ENCODE results near the gene STAC2. TPM values are rescaled to one million over a fixed set of nuclear protein-coding genes. Genes with fewer than 3 reads are reported as not detected.

STAC2 gene
- total and polyA plus RNA-seq, 2 donors (not counting 1 experiment from before 2014, with no cell fraction given), result not detected

DNA sequence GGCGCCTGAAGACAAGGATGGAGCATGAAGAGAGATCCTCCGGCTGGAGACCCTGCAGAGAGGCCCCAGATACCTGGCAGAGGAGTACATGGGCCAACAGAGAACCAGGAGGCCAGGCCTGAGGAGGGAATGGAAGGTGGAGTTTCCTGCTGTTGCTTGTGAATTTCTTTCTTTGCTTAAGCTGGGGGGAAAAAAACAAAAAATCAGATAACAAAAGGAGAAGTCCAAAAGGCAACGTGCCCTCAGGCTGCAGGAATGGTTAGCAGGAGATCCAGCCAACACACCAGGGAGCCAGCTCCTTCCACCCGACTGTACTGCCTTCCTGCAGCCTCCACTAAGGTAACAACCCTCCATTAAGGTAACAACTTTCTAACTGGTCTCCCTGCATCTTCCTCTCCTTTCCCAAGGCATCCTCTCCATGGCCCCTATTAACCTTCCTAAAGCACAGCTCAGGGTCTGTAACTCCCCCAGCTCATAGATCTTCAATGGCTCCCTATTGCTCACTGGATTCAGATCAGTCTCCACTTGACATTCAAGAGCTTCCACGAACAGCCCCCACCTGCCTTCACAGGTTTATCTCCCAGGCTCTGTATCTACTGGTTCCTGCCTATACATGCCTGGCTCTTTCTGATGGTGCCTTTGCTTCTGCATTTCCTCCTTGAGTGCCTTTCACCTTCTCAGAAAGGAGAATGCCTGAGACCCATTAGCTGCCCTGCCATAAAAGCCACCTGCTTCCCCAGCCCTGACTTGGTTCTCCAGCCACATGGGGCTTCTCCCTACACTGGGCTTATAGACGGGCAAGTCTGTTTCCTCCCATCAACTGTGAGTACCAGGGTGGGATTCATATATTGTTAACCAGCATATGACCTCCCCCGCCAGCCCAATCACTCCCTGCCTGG, 59.1 kb downstream of the STAC2 start:
- Histone ChIP-seq H3K27ac (ENCODE audit: low read length in 2 of 2) (no peak overlapping the region), H2AFZ (ENCODE audit: insufficient read depth, low read depth, low read length, poor library complexity, severe bottlenecking) (no peak overlapping the region), H3K4me3 (ENCODE audit: control extremely low read depth in 1 of 5, extremely low read depth in 1 of 5, insufficient read depth in 1 of 5, low read depth in 2 of 5, low read length in 4 of 5) (no peak overlapping the region), H3K9ac (ENCODE audit: low read length) (no peak overlapping the region), H3K4me2 (replicated peaks; ENCODE audit: low read depth, low read length, poor library complexity, severe bottlenecking) (peak overlapping the region; percentile 20), H3K36me3 (replicated peaks in 1 of 2; ENCODE audit: control extremely low read depth in 1 of 2, control insufficient read depth in 1 of 2, extremely low read depth in 1 of 2, insufficient read depth in 2 of 2, low read length in 1 of 2) (no peaks in the 10 kb centered on the region), H3K4me1 (ENCODE audit: control insufficient read depth in 2 of 2, insufficient read depth in 2 of 2, low read length in 2 of 2) (peaks cover 27 to 29% of the 10 kb centered on the region in 2 donors), H3K9me3 (ENCODE audit: control extremely low read depth in 1 of 3, control insufficient read depth in 2 of 3, insufficient read depth in 1 of 3, low read length in 2 of 3) (peaks cover 0 to 12% (median 0%) of the 10 kb centered on the region in 3 donors), H3K79me2 (ENCODE audit: control insufficient read depth, insufficient read depth, low read length) (no peaks in the 10 kb centered on the region), H4K20me1 (ENCODE audit: control insufficient read depth, insufficient read depth, low read length, poor library complexity, severe bottlenecking) (no peaks in the 10 kb centered on the region), H3K27me3 (replicated peaks in 1 of 4; ENCODE audit: control extremely low read depth in 1 of 4, control insufficient read depth in 3 of 4, insufficient read depth in 4 of 4, low read length in 3 of 4) (peaks cover 0 to 42% (median 12%) of the 10 kb centered on the region in 4 experiments)
- WGBS (ENCODE audit: insufficient coverage), result 44% methylated on average over 5 of the region's 7 CpGs
- peaks cover 22% of the 10 kb centered on the region for H3K27me3 Mint-ChIP-seq
- ATAC-seq (ENCODE audit: low read depth) (no peak), DNase-seq (no peak)
- intact Hi-C loops (cut with micrococcal nuclease), result no loop called here
- H3K27ac Mint-ChIP-seq, result no peak overlapping the region
- H3K9me3 Mint-ChIP-seq (ENCODE audit: insufficient read depth), result no peaks in the 10 kb centered on the region
- POLR2A ChIA-PET, result interaction anchor here (0.7 to 1.2 kb wide), 2 partner anchors 10 to 13 kb away, joined by 3 read pairs; no protein-coding TSS in a partner anchor
- no peak for TF ChIP-seq EZH2 (IDR thresholded peaks at IDR 0.05; ENCODE audit: borderline replicate concordance, insufficient read depth, low read depth, low read length, poor library complexity, severe bottlenecking)
- TF ChIP-seq, protein P1, sequence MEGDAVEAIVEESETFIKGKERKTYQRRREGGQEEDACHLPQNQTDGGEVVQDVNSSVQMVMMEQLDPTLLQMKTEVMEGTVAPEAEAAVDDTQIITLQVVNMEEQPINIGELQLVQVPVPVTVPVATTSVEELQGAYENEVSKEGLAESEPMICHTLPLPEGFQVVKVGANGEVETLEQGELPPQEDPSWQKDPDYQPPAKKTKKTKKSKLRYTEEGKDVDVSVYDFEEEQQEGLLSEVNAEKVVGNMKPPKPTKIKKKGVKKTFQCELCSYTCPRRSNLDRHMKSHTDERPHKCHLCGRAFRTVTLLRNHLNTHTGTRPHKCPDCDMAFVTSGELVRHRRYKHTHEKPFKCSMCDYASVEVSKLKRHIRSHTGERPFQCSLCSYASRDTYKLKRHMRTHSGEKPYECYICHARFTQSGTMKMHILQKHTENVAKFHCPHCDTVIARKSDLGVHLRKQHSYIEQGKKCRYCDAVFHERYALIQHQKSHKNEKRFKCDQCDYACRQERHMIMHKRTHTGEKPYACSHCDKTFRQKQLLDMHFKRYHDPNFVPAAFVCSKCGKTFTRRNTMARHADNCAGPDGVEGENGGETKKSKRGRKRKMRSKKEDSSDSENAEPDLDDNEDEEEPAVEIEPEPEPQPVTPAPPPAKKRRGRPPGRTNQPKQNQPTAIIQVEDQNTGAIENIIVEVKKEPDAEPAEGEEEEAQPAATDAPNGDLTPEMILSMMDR (IDR thresholded peaks at IDR 0.05), result no peak
- peak overlapping the region; percentile 34 for H3K4me3 Mint-ChIP-seq
- peaks cover 28% of the 10 kb centered on the region for H3K4me1 Mint-ChIP-seq
- CTCF ChIA-PET, result interaction anchor here (0.9 to 6.9 kb wide), 6 partner anchors 8 to 185 kb away, joined by 3 to 77 read pairs (median 54); no protein-coding TSS in a partner anchor
